Occipital lobe (tissue), 2 donors: ENCODE data around the gene KRR1. TPM values are rescaled to one million over a fixed set of nuclear protein-coding genes. Genes with fewer than 3 reads are reported as not detected.
"Not testable (repeated sequence)": the region's sequence is repeated elsewhere in the genome, so short reads cannot be mapped to it uniquely, and the experiment has no call there.

Experiments used
- DNase-seq: peaks from one replicate; lab custom pipeline; 2025; lab: John Stamatoyannopoulos, UW
- total RNA-seq: library from RNA; depleted of rRNA; stranded (reverse); fragments of >200 nt; gene quantifications from one replicate; pipeline ENCODE4 v1.2.3, GENCODE V29; 2014

KRR1 gene
- total RNA-seq, 1 donor from 2014 or later, result 44.9 TPM

DNA sequence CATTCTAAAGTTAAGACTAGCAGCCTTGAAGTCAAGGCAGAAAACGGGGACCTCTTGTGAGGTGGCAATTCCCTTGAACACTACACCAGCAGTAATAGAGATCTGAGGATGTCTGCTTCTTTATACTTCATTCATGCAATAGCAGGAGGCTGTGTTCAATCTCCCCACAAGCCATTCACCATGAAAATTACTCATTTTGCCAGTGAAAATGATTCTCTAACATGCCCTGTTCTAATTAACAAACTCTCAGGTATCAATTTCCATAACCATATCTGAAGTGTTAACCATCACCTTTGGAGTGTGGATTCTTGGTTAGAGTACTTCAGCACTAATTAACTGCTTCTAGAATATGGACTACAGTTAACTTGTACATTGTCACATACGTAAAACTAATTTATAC, 34.3 kb downstream of the KRR1 start:
- no peak for DNase-seq

DNA sequence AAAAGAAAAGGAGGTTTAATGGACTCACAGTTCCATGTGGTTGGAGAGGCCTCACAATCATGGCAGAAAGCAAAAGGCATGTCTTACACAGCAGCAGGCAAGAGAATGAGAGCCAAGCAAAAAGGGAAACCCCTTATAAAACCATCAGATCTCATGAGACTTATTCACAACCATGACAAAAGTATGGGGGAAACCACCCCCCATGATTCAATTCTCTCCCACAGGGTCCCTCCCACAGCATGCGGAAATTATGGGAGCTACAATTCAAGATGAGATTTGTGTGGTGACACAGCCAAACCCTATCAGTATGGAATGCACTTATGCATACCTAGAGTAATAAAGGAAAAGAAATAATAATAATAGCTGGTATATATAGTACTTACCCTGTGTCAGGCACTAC, 35.3 kb downstream of the KRR1 start:
- no peak for DNase-seq

DNA sequence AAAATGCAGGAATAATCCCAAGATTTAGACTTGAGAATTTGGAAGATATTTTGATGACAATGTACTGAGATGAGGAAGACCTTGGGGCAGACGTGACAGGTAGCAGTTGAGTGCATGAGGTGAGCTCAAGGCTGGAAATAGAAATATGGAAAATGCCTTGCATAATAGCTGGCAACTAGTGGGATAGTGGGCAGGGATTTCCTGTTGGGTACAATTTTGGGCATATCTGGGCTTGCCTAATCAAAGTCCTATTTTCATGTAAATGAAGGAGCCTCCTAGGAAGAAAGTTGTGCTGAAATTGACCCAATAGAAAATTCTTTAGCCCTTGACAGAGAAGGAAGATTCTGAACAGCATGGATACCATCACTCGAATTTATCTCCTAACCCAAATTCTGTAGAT, 37.3 kb downstream of the KRR1 start:
- no peak for DNase-seq

DNA sequence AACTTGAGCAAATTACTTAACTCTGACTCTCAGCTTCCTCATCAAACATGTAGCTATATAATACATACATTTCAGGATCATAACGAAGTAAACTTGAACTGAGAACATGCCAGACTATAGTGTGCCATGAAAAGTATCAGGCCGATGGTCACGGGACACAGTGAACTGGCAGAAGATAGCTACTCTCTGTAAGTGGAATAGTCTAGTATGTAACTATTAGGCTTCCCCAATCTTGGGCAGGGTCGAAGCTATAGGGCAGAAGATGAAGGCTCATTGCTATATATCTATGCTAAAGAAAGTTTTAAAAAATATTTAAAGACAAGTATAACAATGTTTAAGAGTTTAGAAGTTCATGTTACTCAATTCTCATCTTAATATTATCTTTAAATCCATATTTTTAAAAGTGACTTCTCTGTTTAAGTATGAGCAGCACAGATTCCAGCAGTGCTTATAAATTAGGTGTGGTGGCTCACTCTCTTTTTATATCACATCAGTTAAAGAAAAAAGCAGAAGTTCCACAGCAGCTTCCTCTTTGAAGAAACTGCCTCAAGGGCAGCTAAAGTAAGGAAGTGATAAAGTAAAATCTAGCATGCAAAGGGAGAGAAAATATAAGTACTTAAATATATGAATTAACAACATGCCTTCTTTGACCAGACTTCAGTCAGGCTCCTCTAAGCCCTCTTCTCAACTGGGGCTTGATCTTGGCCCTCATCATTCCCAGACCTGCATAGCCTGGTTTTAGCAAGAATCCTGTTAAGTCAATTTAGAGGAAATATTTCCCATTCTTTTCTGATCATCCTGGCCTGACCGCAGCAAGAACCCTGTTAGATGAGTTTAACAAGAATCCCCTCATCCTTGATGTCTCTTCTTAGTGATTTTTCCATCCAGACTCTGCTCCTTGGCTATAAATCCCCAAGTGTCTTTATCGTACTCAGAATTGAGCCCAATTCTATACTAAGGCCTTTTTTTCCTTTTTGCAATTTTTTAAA, 39.2 kb downstream of the KRR1 start:
- DNase-seq, result no peak

DNA sequence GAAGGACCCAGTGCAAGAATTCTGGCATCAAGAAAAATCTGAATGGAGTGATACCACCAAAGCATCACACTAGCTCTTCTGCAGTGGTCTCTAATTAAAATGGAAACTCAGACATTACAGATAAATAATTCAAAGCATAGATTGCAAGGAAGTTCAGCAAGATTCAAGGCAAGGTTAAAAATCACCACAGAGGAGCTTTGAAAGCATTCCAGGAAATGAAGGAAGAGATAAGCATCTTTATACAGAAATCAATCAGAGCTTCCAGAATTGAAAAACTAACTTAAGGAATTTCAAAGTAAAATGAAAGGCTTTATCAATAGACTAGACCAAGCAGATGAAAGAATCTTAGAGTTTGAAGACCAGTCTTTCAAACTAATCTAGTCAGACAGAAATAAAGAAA, 51.2 kb downstream of the KRR1 start:
- DNase-seq, result no peak

DNA sequence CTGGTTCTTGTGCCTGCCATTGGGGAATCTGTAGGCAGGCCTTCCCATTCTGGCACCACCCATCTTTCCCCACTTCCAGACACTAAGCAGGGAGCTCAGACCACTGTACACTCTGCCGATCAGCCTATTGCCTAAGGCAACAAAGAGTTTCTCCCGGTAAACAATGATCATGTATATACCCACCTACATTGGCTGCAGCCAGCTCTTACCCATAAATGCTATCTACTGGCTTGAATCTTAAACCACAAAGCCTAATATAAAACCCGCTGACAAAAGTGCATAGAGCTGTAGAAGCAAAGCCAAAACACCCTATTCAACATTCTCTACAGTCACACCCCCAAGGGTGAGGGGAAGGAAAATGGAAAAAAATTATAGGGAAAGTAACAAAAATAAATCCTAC, 51.7 kb downstream of the KRR1 start:
- no peak for DNase-seq

DNA sequence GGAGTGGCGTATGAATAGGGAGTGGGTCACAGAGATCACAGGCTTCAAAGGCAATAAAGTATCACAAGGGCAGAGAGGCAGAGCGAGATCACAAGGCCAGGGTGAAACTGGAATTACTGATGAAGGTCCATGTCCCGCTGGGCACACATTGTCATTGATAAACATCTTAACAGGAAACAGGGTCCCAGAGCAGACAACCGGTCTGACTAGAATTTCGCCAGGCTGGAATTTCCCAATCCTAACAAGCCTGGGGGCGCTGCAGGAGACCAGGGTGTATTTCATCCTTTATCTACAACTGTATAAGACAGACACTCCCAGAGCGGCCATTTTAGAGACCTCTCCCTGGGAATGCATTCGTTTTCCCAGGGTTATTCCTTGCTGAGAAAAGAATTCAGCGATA, 53.5 kb downstream of the KRR1 start:
- not testable (repeated sequence) for DNase-seq

DNA sequence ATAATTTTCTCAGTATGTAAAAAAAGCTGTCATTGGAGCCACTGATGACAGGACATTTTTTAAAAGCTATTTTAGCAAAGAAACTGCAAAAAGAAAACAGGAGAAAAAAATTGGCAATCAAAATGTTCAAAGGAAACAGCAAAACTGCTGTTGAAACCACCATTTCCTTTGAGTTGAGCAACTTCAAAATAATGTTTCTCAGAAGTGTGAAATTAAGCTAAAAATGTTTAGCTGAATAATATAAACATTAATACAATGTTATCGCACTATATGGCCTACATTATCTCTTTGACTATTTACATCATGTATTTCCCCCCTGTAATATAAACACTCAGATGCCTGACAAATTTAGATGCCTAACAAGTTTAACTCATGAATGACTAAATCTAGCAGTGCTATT, 54.2 kb downstream of the KRR1 start:
- no peak for DNase-seq

DNA sequence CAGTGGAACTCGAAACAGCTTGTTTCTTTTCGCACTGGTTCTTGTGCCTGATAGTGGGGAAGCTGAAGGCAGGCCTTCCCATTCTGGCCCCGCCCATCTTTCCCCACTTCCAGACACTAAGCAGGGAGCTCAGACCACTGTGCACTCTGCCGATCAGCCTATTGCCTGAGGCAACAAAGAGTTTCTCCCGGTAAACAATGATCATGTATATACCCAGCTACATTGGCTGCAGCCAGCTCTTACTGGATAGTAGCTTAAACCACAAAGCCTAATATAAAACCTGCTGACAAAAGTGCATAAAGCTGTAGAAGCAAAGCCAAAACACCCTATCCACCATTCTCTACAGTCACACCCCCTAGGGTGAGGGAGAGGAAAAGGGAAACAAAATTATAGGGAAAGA, 55.6 kb downstream of the KRR1 start:
- no peak for DNase-seq

DNA sequence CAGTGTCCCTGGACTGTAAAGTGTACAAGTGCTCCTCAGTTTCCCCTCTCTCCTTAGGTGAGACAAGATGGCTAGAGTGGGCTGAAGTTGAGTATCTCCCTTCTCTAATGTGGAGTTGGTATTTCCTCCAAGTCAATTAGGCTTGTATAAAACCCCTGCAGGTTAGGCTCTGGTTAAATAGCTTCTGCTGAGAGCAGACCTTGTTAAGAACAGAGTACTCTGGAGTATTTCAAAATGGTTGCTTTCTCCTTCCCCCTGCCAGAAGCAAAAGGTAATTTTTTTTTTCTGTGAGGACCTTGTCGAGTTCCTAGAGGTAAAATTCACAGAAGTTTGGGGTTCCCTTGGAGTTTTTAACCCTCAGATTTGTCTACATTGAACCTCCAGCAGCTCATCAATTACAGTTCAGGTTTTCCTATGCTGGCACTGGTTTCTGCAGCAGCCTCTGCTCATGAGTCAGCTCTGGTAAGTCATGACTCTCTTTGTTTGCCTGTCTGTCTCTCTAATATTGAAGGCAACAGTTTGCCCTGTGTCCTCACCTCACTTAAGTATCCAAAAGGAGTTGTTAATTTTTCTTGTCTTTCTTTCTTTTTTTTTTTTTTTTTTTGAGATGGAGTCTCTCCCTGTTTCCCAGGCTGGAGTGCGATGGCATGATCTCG, 58.6 kb downstream of the KRR1 start:
- DNase-seq, result no peak

DNA sequence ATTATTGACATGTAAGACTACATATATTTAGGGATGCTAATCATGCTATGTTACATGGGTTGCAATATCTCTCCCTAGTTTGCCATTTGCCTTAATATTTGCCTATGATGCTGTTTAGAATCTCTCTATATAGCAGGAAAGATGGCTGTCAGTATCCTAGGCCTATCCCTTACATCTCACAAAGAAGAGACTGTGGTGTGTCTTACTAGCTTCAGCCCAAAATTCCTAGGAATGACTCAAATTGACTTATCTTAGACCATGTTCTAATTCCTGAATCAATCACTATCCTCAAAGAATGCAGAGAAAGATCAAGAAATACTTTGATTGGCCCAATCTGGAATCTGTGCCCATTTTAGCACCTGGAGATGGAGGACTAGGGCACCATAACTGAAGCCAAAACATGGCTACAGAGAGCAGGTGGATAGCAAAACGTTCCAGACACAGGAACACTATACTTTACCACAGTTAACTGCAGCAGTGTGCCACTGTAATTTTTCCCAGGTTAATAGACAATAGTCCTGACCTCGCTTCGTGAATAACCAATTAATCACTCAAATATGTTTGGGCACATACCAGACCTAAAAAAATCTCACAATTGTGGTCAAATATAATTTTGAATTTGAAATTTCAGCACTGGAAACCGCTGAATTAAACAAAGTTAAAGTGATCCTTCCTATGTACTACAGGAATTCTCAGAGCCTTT, 63.6 kb downstream of the KRR1 start:
- no peak for DNase-seq

DNA sequence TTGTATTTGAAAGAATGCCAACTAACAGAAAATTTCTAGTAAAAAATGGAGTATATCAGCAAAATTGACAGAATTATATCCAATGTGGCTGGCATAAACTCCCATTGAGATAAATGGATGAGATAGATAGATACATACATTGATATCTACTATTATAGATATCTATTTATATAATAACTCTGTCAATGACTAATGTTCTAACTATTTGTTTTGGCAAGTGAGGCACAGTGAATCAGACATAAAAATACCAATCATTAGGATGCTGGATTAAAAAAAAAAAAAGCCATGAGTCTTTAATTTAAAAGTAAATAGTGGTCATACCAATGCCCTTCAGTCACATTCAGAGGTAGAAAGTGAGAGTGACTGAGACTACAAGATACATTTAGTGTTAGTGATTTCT, 64.6 kb downstream of the KRR1 start:
- DNase-seq, result no peak

DNA sequence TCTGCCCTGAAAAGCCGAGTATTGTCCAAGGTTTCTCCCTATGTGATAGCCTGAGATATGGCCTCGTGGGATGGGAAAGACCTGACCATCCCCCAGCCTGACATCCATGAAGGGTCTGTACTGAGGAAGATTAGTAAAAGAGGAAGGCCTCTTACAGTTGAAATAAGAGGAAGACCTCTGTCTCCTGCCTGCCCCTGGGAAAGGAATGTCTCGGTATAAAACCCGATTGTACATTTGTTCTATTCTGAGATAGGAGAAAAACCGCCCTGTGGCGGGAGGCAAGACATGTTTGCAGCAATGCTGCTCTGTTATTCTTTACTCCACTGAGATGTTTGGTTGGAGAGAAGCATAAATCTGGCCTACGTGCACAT, 66.3 kb downstream of the KRR1 start:
- DNase-seq, result not testable (repeated sequence)

DNA sequence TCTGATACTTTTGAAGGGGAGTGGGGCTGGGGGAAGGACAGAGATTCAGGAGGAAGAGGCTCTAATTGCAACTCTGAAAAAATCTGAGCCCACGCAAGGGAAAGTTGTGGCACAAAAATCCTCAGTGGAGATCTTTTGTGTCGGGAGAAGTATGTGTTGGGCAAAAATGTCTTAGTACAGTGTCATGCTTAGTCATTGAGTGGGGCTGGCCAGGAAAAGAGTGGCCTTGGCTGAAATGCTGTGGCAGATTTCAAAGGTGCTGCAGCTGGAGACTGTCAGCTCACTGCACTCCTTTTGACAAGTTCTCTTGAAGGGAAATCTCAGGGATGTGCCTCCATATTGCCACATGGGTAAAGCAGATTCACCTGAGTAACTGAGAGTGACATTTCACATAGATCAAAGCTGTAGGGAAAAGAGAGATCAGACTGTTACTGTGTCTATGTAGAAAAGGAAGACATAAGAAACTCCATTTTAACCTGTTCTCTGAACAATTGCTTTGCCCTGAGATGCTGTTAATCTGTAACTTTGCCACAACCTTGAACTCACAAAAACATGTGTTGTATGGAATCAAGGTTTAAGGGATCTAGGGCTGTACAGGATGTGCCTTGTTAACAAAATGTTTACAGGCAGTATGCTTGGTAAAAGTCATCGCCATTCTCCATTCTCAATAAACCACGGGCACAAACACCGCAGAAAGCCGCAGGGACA, 66.8 kb downstream of the KRR1 start:
- DNase-seq, result no peak

DNA sequence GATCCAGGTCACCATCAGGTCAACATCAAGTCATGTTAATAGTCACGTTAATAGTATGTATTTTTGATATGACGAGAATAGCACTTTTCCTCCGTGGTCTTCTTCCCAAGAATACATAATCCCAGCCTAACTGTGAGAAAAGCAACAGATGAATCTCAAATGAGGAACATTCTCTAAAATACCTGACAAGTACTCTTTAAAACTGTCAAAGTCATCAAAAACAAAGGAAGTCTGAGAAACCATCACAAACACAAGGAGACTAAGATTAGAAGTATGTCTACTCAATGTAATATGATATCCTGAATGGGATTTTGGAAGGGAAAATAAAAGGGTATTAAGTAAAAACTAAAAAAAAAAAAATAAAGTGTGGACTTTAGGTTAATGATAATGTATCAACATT, 67.7 kb downstream of the KRR1 start:
- no peak for DNase-seq

DNA sequence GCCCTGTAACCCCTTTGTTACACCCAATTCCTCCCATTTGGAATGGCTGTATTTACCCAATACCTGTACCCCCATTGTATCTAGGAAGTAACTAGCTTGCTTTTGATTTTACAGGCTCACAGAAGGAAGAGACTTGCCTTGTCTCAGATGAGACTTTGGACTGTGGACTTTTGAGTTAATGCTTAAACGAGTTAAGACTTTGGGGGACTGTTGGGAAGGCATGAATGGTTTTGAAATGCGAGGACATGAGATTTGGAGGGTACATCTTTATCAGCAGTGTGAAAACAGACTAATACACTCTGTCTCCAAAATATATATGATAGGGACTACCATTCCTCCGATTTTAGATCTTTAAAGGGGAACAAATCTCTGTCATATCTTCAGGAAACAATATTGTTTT, 69.0 kb downstream of the KRR1 start:
- not testable (repeated sequence) for DNase-seq

DNA sequence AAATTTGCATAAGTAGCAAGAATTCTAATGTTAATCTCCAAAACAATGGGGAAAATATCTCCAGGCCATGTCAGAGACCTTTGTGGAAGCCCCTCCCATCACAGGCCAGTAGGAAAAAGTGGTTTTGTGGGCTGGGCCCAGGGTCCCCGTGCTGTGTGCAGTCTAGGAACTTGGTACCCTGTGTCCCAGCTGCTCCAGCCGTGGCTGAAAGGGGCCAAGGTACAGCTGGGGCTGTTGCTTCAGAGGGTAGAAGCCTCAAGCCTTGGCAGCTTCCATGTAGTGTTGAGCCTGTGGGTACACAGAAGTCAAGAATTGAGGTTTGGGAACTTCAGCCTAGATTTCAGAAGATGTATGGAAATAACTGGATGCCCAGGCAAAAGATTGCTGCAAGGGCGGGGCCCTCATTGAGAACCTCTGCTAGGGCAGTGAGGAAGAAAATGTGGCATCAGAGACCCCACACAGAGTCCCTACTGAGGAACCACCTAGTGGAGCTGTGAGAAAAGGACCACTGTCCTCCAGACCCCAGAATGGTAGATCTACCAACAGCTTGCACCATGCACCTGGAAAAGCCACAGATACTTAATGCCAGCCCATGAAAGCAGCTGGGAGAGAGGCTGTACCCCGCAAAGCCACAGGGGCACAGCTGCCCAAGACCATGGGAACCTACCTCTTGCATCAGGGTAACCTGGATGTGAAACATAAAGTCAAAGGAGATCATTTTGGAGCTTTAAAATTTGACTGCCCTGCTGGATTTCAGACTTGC, 69.5 kb downstream of the KRR1 start:
- not testable (repeated sequence) for DNase-seq
